Peyer's patch (tissue), 4 donors: ENCODE measurements around the gene PIGQ. TPM values are rescaled to one million over a fixed set of nuclear protein-coding genes. Genes with fewer than 3 reads are reported as not detected.

ENCODE experiments used
- DNase-seq, 3 donors: peaks; one replicate each; pipeline ENCODE4 v3.0.0-alpha.2; 2017 to 2019
- H3K27ac ChIP-seq, 4 donors: fragments of 200-600 bp; sonication (generic); one replicate each; pipeline ENCODE4 v1.5.1; 2016 to 2019
- H3K27me3 ChIP-seq, 2 donors: fragments of 200-600 bp; sonication (generic); one replicate each; pipeline ENCODE4 v1.5.1; 2019
- H3K36me3 ChIP-seq, 3 donors: fragments of 200-600 bp; sonication (generic); one replicate each; pipeline ENCODE4 v1.5.1; 2016 to 2019
- H3K4me1 ChIP-seq, 4 donors: fragments of 200-600 bp; sonication (generic); one replicate each; pipeline ENCODE4 v1.5.1; 2016 to 2019
- H3K4me3 ChIP-seq, 4 donors: fragments of 200-600 bp; sonication (generic); 1 replicate in 3 of 4; 2 replicates in 1 of 4; pipeline ENCODE4 v1.5.1; 2016 to 2019; ENCODE audit warnings: mild to moderate bottlenecking in 1 of 4
- H3K9me3 ChIP-seq, 4 donors: fragments of 200-600 bp; sonication (generic); one replicate each; pipeline ENCODE4 v1.5.1; 2016 to 2019; ENCODE audit warnings: mild to moderate bottlenecking in 1 of 4
- CTCF ChIP-seq, 6 experiments: fragments of 450-650 bp in 4 of 6; fragments of 200-600 bp in 2 of 6; sonication (generic) in 1 of 6; IDR thresholded peaks; one replicate each; pipeline ENCODE4 v1.5.1; 2017 to 2019; ENCODE audit warnings: antibody characterized with exemption in 6 of 6, mild to moderate bottlenecking in 3 of 6, moderate library complexity in 1 of 6
- POLR2A ChIP-seq, 2 donors: fragments of 450-650 bp; IDR thresholded peaks; one replicate each; pipeline ENCODE4 v1.5.1; 2017; ENCODE audit warnings: antibody characterized with exemption in 2 of 2, mild to moderate bottlenecking in 2 of 2, moderate library complexity in 2 of 2
- total RNA-seq, 4 donors: library from RNA; depleted of rRNA; stranded (reverse); fragments of >200 nt; gene quantifications; one replicate each; pipeline ENCODE4 v1.1.0, GENCODE V29; 2016

Gene PIGQ
- total RNA-seq, 4 donors from 2014 or later: 33.1 to 65.6 (median 55.2) TPM

DNA sequence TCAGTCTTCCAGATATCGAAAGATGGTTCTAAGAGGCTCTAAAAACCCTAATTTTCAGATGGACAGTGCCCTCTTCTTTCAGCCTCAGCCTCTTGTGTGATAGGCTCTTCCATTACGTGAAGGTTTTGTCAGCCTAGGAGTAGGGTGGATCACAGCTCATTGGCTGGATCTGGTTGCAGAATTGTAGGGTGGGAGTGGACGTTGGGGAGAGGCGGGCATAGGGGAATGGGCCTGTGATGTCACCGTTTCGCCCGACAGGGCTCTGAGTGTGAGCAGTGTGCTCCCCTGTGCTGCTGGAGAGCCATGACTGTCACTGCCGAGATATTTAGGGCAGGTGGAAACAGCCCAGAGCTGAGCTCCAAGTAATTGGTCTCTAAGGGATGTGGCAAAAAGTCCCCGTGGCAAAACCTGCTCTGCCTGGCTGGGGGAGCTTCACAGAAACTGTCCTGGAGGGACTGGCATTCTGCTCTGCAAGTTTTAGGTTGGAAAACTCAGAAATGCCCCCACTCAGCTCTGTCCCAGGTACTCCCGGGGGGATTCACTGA, 54.8 kb downstream of the PIGQ start:
- no peak for TF ChIP-seq POLR2A (IDR thresholded peaks at IDR 0.05)
- no peak for TF ChIP-seq CTCF (IDR thresholded peaks at IDR 0.05)
- Histone ChIP-seq H3K27ac (no peak overlapping the region), H3K4me3 (no peak overlapping the region), H3K27me3 (no peaks in the 10 kb centered on the region), H3K36me3 (peaks cover 0 to 44% (median 0%) of the 10 kb centered on the region in 3 donors), H3K4me1 (peaks cover 0 to 6% (median 0%) of the 10 kb centered on the region in 4 donors), H3K9me3 (no peaks in the 10 kb centered on the region)
- DNase-seq: no peak

DNA sequence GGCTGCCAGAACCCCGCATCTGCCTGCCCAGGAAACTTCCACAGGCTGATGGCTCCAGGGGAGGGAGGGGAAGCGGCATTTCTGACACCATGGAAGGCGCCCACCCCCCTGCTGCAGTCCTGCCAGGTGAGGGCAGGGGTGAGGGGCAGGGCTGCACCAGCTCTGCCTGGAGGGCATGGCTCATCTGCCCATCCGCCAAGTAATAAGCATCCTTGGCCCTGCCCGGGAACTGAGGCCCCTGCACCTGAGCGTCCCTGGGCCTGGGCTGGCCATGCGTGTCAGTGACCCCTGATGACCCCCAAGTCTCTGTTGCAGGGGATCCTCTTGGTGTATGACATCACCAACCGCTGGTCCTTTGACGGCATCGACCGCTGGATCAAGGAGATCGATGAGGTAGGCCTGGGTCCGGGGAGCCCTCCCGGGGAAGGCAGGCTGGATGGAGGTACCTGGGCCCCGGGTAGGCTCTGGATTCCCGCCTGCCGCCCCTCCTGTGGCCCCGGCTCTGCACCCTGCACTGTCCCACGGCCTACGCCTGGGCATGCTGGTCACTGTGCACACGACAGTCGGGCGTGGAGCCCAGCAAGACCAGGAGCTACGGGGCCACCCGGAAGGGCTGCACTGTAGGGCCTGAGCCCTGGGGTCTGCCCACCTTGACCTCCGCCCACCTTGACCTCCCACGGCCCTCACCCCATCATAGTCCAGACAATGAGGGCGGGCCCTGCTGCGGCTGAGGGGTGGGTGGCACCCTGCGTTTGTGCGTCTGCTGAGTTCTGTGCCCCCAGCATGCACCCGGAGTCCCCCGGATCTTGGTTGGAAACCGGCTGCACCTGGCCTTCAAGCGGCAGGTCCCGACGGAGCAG, 55.6 kb downstream of the PIGQ start:
- no peak for DNase-seq
- no peaks in the 10 kb centered on the region for H3K27me3 ChIP-seq
- H3K4me1 ChIP-seq: peaks cover 0 to 13% (median 0%) of the 10 kb centered on the region in 4 donors
- no peak overlapping the region for H3K27ac ChIP-seq
- no peaks in the 10 kb centered on the region for H3K9me3 ChIP-seq
- peaks cover 0 to 44% (median 0%) of the 10 kb centered on the region in 3 donors for H3K36me3 ChIP-seq
- TF ChIP-seq CTCF (IDR thresholded peaks at IDR 0.05) (no peak), POLR2A (IDR thresholded peaks at IDR 0.05) (no peak)
- H3K4me3 ChIP-seq: no peak overlapping the region

GRCh38 chr16:625977-626765, 56.4 kb downstream of the PIGQ start:
- Histone ChIP-seq H3K4me3 (no peak overlapping the region), H3K27ac (no peak overlapping the region), H3K36me3 (peaks cover 0 to 44% (median 0%) of the 10 kb centered on the region in 3 donors), H3K27me3 (no peaks in the 10 kb centered on the region), H3K9me3 (no peaks in the 10 kb centered on the region), H3K4me1 (peaks cover 0 to 20% (median 3%) of the 10 kb centered on the region in 4 donors)
- TF ChIP-seq POLR2A (IDR thresholded peaks at IDR 0.05): no peak
- TF ChIP-seq CTCF (IDR thresholded peaks at IDR 0.05): no peak
- no peak for DNase-seq

DNA sequence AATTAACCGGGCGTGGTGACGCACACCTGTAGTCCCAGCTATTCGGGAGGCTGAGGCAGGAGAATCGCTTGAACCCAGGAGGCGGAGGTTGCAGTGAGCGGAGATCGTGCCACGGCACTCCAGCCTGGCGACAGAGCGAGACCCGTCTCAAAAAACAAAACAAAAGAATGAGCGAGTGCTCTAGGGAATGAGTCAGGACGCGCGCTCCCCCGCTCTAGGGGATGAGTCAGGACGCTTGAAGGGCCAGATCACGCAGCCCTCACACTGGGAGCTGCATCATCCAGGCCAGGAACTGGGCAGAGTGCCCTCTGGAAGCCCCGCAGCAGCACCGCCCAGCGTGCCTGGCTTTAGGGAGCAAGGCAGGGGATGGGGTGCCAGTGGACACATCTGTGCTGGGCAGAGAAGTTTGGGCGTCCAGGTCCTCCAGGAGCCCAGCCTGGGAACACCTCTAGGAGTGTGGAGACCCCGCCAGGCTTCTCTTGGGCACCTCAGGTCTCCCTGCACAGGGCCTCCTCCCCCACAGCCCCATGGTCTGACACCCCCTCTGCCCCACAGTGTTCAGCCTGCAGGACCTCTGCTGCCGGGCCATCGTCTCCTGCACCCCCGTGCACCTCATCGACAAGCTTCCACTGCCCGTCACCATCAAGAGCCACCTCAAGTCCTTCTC, 57.2 kb downstream of the PIGQ start:
- TF ChIP-seq POLR2A (IDR thresholded peaks at IDR 0.05): no peak
- no peak for TF ChIP-seq CTCF (IDR thresholded peaks at IDR 0.05)
- H3K27ac ChIP-seq: no peak overlapping the region
- peaks cover 0 to 20% (median 4%) of the 10 kb centered on the region in 4 donors for H3K4me1 ChIP-seq
- no peak for DNase-seq
- peaks cover 0 to 44% (median 0%) of the 10 kb centered on the region in 3 donors for H3K36me3 ChIP-seq
- H3K4me3 ChIP-seq: no peak overlapping the region
- H3K9me3 ChIP-seq: no peaks in the 10 kb centered on the region
- H3K27me3 ChIP-seq: no peaks in the 10 kb centered on the region
